Activated CD8-positive, alpha-beta T cell treated with anti-CD3 and anti-CD28 coated beads, Interleukin-2, amount 10 ng/mL, durations not matched to agents 7 days and 5 days (primary cell): ENCODE results near the gene DAO. TPM values are rescaled to one million over a fixed set of nuclear protein-coding genes. Genes with fewer than 3 reads are reported as not detected.

Source experiments
- ATAC-seq: fragments of 150-1000 bp; cut with Tn5 transposase; one replicate; pipeline ENCODE4 v1.10.0; 2021; ENCODE audit warnings: moderate library complexity
- CTCF ChIA-PET: fragments of 350-600 bp; sonication (Branson Sonifier 250); formaldehyde crosslinking; loops from one replicate; lab custom pipeline; 2021; ENCODE audit warnings: antibody characterized with exemption; lab: Charles Lee
- POLR2A ChIA-PET: fragments of 350-600 bp; sonication (Branson Sonifier 250); formaldehyde crosslinking; loops from one replicate; lab custom pipeline; 2021; ENCODE audit warnings: antibody characterized with exemption; lab: Charles Lee
- DNase-seq: peaks from one replicate; pipeline ENCODE4 v3.0.0-alpha.2; 2020
- H3K27ac Mint-ChIP-seq: one replicate; pipeline ENCODE4 v1.8.0; 2021; ENCODE audit warnings: mild to moderate bottlenecking, mixed read lengths
- H3K27me3 Mint-ChIP-seq: one replicate; pipeline ENCODE4 v1.8.0; 2021; ENCODE audit warnings: low read depth, mixed read lengths
- H3K36me3 Mint-ChIP-seq: one replicate; pipeline ENCODE4 v1.8.0; 2021; ENCODE audit warnings: low read depth, mixed read lengths
- H3K4me1 Mint-ChIP-seq: one replicate; pipeline ENCODE4 v1.8.0; 2021; ENCODE audit warnings: low read depth, mixed read lengths
- H3K4me3 Mint-ChIP-seq: one replicate; pipeline ENCODE4 v1.8.0; 2021; ENCODE audit warnings: mild to moderate bottlenecking, mixed read lengths
- H3K9me3 Mint-ChIP-seq: one replicate; pipeline ENCODE4 v1.8.0; 2022; ENCODE audit warnings: mixed read lengths; ENCODE audit not compliant: insufficient read depth
- total RNA-seq, 2 experiments: library from RNA; stranded (reverse); gene quantifications; one replicate each; pipeline ENCODE4 v1.2.3, GENCODE V29; 2021

DAO gene
- total RNA-seq, 2 experiments from 2014 or later: not detected

DNA sequence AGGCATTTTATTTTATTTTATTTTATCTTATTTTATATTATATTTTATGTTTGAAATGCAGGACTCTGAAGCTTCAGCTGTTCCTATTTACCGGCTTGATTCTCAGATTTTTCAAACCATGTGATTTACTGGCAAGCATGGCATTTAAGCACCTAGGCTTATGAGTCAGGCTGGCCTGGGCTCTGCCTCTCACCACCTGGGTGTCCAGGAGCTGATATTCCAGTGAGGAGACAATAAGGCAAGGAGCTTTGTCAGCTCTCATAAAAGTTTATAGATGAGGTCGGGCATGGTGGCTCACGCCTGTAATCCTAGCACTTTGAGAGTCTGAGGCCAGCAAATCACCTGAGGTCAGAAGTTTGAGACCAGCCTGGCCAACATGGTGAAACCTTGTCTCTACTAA, 2.1 kb downstream of the DAO start:
- DNase-seq (no peak), ATAC-seq (no peak)
- no peaks in the 10 kb centered on the region for H3K9me3 Mint-ChIP-seq
- H3K4me3 Mint-ChIP-seq: no peak overlapping the region
- no peaks in the 10 kb centered on the region for H3K36me3 Mint-ChIP-seq
- no peak overlapping the region for H3K27ac Mint-ChIP-seq
- H3K4me1 Mint-ChIP-seq: no peaks in the 10 kb centered on the region
- CTCF ChIA-PET: interaction anchor here (0.6 to 0.7 kb wide), 2 partner anchors 63 to 142 kb away, joined by 3 read pairs; no protein-coding TSS in a partner anchor
- peaks cover 5% of the 10 kb centered on the region for H3K27me3 Mint-ChIP-seq
- POLR2A ChIA-PET: no interaction called here

DNA sequence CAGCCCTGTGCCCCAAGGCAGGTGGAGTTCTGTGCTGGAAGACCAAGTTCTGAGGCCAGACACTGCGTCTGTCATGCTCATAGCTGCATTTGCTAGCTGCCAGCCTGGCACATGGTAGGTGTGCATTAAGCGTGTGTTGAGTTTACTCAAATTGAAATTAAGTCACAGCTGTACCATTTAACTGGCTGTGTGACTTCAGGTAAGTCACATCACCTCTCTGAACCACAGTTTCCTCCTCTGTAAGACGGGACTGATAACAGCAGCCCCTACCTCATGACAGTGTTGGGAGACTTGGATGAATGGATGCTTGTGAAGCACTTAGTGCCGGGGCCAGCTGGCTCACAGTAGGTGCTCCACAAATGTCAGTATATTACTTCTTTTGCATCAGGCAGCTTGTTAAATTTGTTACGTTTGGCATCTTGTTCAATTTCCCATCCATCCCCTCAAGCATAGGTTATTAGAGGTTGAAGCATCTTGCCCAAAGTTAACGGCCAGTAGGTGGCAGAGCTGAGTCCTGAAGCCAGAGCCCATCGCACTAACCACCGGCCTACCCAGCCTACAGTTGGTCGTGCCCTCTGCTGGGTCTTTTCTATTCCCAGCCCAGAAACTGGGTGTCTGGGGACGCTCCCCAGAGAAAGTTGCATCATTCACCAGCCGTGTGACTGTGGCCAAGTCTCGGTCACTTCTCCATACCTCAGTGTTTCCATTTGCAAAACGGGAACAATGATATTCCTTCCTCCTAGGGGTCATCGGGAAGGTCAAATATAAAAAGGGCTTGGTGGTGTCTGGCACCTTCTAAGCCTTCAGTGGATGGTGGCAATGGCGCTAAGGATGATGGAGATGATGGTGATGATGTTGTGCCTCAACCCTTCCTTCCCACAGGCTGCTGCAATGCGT, 4.5 kb downstream of the DAO start:
- H3K9me3 Mint-ChIP-seq: no peaks in the 10 kb centered on the region
- POLR2A ChIA-PET: interaction anchor here (0.6 kb wide), 1 partner anchor 13 kb away, joined by 6 read pairs; no protein-coding TSS in a partner anchor
- CTCF ChIA-PET: interaction anchor here (0.6 to 3.1 kb wide), 15 partner anchors 9 to 742 kb away, joined by 3 to 16 read pairs (median 4); partner anchors contain the start of gene ALKBH2
- peak; percentile 75 for ATAC-seq
- no peaks in the 10 kb centered on the region for H3K36me3 Mint-ChIP-seq
- H3K27ac Mint-ChIP-seq: no peak overlapping the region
- H3K4me1 Mint-ChIP-seq: no peaks in the 10 kb centered on the region
- peak; percentile 77 for DNase-seq
- peaks cover 5% of the 10 kb centered on the region for H3K27me3 Mint-ChIP-seq
- H3K4me3 Mint-ChIP-seq: no peak overlapping the region

DNA sequence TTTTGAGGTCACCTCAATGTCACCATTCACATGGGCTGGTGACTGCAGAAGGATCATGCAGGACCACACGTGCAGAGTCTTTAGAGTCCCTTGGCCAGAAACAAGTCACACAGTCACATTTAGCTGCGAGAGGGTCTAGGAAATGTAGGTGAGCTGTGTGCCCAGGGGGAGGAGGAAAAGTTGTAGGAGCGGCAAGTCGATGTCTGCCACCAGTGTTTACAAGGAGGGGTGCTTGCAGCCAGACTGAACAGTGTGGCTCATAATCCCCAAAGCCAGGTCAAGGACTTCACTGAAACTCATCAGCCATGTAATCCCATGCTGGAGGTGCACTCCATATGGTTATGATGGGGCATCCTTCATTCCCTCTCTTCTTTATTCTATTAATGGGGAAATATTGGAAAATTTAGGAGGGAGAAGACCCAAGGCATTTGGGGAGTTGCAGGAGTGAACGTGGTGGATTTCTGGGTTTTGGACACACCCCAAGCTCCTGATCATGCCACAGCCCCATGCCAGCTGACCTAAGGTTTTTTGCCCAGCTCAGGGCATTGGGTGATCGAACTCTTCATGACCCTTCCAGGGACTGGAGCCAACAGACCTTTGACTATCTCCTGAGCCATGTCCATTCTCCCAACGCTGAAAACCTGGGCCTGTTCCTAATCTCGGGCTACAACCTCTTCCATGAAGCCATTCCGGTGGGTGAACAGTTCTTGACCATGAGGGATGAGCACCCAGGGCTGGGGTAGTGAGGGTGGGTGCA, 7.2 kb downstream of the DAO start:
- Mint-ChIP-seq H3K4me1 (no peaks in the 10 kb centered on the region), H3K27ac (no peak overlapping the region), H3K4me3 (no peak overlapping the region), H3K27me3 (no peaks in the 10 kb centered on the region), H3K9me3 (no peaks in the 10 kb centered on the region), H3K36me3 (no peaks in the 10 kb centered on the region)
- ChIA-PET CTCF (interaction anchor here (0.7 to 1.0 kb wide), 3 partner anchors 29 to 259 kb away, joined by 3 read pairs; partner anchors contain the start of gene SSH1), POLR2A (no interaction called here)
- ATAC-seq (no peak), DNase-seq (no peak)

DNA sequence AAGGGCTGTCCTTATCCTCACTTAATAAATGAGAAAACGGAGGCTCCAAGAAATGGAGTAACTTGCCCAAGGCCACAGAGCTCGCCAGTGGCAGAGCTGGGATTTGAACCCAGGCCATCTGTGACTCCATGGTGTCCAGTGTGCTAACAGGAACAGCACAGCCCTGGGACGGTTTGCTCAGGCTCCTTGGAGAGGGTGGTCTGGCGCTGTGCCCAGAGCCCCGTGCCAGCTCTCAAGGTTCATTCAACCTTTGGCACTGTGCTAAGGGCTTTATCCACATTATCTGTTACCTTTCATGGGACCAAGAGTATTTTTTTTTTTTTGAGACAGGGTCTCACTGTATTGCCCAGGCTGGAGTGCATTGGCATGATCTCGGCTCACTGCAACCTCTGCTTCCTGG, 8.1 kb downstream of the DAO start:
- no peaks in the 10 kb centered on the region for H3K9me3 Mint-ChIP-seq
- no peak overlapping the region for H3K4me3 Mint-ChIP-seq
- H3K36me3 Mint-ChIP-seq: no peaks in the 10 kb centered on the region
- H3K27me3 Mint-ChIP-seq: no peaks in the 10 kb centered on the region
- H3K27ac Mint-ChIP-seq: no peak overlapping the region
- ChIA-PET CTCF (interaction anchor here (0.6 to 1.0 kb wide), 2 partner anchors 63 to 192 kb away, joined by 3 read pairs; no protein-coding TSS in a partner anchor), POLR2A (no interaction called here)
- DNase-seq (no peak), ATAC-seq (no peak)
- H3K4me1 Mint-ChIP-seq: no peaks in the 10 kb centered on the region

DNA sequence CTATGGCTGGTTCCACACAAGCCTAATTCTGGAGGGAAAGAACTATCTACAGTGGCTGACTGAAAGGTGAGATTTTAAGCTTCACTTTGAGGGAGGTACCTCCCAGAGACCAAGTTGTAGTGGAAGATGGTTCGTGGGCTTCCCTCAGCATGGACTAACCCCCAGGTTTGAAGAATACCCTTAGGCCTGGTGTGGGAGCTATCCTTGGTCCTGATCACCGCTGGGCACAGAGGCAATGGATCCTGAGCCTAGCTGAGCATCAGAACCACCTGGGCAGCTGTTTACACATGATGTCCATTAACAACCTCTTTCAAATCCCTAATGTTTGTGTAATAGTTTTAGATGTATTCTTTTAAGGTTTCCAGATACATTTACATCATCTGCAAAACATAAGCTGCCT, 10.3 kb downstream of the DAO start:
- Mint-ChIP-seq H3K36me3 (no peaks in the 10 kb centered on the region), H3K27ac (no peak overlapping the region), H3K27me3 (peaks cover 2% of the 10 kb centered on the region), H3K4me1 (no peaks in the 10 kb centered on the region), H3K9me3 (no peaks in the 10 kb centered on the region), H3K4me3 (no peak overlapping the region)
- POLR2A ChIA-PET: interaction anchor here (0.6 kb wide), 1 partner anchor 28 kb away, joined by 3 read pairs; no protein-coding TSS in a partner anchor
- DNase-seq (peak; percentile 46), ATAC-seq (no peak)
- CTCF ChIA-PET: interaction anchor here (1.4 kb wide), 1 partner anchor 61 kb away, joined by 5 read pairs; no protein-coding TSS in a partner anchor

DNA sequence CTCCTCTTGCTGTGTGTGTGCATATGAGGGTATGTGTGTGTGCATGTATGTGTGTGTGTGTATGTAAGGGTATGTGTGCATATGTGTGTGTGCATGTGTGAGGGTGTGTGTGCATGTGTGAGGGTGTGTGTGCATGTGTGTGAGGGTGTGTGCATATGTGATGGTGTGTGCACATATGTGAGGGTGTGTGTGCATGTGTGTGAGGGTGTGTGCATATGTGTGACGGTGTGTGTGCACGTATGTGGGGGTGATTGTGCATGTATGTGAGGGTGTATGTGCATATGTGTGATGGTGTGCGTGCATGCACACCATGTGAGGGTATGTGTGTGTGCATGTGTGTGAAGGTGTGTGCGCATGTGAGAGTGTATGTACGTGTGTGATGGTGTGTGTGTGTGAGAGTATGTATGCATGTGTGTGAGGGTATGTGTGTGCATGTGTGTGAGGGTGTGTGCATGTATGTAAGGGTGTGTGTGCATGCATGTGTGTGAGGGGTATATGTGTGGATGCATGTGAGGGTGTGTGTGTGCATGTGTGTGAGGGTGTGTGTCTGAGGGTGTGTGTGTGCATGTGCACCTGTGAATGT, 15.4 kb downstream of the DAO start:
- Mint-ChIP-seq H3K4me3 (no peak overlapping the region), H3K4me1 (no peaks in the 10 kb centered on the region), H3K9me3 (no peaks in the 10 kb centered on the region), H3K27me3 (peaks cover 6% of the 10 kb centered on the region), H3K27ac (no peak overlapping the region), H3K36me3 (no peaks in the 10 kb centered on the region)
- ChIA-PET CTCF (no interaction called here), POLR2A (no interaction called here)
- ATAC-seq (no peak), DNase-seq (no peak)

DNA sequence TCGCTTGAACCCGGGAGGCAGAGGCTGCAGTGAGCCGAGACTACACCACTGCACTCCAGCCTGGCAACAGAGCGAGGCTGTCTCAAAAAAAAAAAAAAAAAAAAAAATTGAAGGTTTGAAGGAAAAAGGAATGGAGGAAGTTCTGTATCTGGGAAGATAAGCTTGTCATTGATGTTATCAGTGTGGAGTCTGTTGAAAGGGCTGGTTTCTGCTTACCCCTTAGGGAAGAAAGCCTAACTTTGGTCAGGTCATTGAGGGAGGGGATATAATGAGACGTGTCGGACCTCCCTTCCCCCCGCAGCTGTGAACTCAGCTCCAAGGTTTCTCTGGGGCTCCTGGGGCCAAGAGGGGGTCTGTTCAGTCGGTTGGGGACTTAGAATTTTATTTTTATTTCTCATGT, 16.4 kb downstream of the DAO start:
- no peaks in the 10 kb centered on the region for H3K4me1 Mint-ChIP-seq
- no peaks in the 10 kb centered on the region for H3K9me3 Mint-ChIP-seq
- H3K4me3 Mint-ChIP-seq: no peak overlapping the region
- ATAC-seq: no peak
- peaks cover 6% of the 10 kb centered on the region for H3K27me3 Mint-ChIP-seq
- no peaks in the 10 kb centered on the region for H3K36me3 Mint-ChIP-seq
- no peak for DNase-seq
- CTCF ChIA-PET: no interaction called here
- POLR2A ChIA-PET: no interaction called here
- H3K27ac Mint-ChIP-seq: no peak overlapping the region

DNA sequence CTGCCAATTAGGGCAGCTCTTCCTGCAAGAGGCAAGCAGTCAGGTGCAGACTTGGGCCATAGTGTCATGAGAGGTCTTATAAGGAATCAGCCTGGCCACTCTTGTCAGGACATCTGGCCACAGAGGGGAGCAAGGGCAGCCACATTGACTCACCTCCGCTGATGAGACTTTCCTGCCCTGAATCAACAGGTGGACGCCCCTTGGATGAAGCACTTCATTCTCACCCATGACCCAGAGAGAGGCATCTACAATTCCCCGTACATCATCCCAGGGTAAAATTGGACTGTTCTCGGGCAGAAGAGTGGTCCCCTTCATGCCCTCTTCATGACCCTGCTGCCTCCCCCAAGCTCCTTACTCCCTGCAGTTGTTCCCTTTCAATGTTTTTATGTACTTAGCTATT, 16.9 kb downstream of the DAO start:
- Mint-ChIP-seq H3K9me3 (no peaks in the 10 kb centered on the region), H3K36me3 (no peaks in the 10 kb centered on the region), H3K27me3 (peaks cover 6% of the 10 kb centered on the region), H3K4me3 (no peak overlapping the region), H3K27ac (no peak overlapping the region), H3K4me1 (no peaks in the 10 kb centered on the region)
- POLR2A ChIA-PET: no interaction called here
- ATAC-seq (no peak), DNase-seq (no peak)
- CTCF ChIA-PET: no interaction called here

DNA sequence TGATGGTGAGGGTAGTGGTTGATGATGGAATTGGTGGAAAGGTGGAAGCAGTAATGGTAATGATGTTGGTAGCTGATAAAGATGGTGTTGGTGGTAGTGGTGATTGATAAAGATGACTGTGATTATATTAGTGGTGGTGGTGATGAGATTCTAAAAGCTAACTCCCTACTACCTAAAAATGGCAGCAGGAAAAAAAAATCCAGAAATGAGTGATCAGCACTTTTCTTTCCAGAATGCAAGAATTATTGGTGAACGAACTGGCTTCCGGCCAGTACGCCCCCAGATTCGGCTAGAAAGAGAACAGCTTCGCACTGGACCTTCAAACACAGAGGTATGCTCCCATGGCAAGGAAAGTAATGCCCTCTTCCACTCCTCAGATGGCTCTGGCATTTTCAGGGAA, 19.3 kb downstream of the DAO start:
- POLR2A ChIA-PET: no interaction called here
- Mint-ChIP-seq H3K27ac (no peak overlapping the region), H3K4me3 (no peak overlapping the region), H3K4me1 (no peaks in the 10 kb centered on the region), H3K27me3 (peaks cover 6% of the 10 kb centered on the region), H3K36me3 (no peaks in the 10 kb centered on the region), H3K9me3 (no peaks in the 10 kb centered on the region)
- CTCF ChIA-PET: no interaction called here
- DNase-seq: no peak
- ATAC-seq: no peak

DNA sequence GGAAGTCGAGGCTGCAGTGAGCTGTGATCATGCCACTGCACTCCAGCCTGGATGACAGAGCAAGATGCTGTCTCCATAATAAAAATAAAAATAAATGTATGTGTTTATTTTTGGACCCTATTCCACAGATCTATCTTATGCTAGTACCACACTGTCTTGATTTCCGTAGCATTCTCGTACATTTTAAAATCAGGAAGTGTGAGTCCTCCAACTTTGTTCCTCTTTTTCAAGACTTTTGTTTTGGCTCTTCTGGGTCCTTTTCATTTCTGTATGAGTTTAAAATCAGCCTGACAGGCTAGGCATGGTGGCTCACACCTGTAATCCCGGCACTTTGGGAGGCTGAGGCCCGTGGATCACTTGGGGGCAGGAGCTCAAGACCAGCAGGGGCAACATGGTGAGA, 25.8 kb downstream of the DAO start:
- Mint-ChIP-seq H3K27ac (no peak overlapping the region), H3K4me3 (no peak overlapping the region), H3K27me3 (peaks cover 14% of the 10 kb centered on the region), H3K4me1 (no peaks in the 10 kb centered on the region), H3K9me3 (no peaks in the 10 kb centered on the region), H3K36me3 (no peaks in the 10 kb centered on the region)
- CTCF ChIA-PET: no interaction called here
- ATAC-seq (no peak), DNase-seq (no peak)
- POLR2A ChIA-PET: no interaction called here

DNA sequence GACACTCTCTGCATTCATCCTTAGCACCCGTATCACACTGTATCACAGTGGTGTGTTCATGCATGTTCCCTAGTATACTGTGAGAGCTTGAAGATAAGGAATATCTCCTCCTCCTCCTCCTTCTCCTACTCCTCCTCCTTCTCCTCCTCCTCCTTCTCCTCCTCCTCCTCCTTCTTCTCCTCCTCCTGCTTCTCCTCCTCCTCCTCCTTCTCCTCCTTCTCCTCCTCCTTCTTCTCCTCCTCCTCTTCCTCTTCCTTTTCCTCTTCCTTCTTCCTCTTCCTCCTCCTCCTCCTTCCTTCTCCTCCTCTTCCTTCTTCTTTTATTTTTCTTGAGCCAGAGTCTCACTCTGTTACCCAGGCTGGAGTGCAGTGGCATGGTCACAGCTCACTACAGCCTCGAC, 27.1 kb downstream of the DAO start:
- Mint-ChIP-seq H3K4me3 (no peak overlapping the region), H3K9me3 (no peaks in the 10 kb centered on the region), H3K36me3 (no peaks in the 10 kb centered on the region), H3K27me3 (peaks cover 14% of the 10 kb centered on the region), H3K4me1 (no peaks in the 10 kb centered on the region), H3K27ac (no peak overlapping the region)
- DNase-seq: no peak
- ChIA-PET POLR2A (interaction anchor here (0.6 to 0.7 kb wide), 2 partner anchors 46 to 82 kb away, joined by 3 read pairs; no protein-coding TSS in a partner anchor), CTCF (no interaction called here)
- ATAC-seq: no peak
